NCI-H774 (cell line): Measurements from ENCODE around the gene NOL4L.
A peak's percentile ranks its signal among the peaks of the same experiment; 100 is the strongest.

Source experiments
- DNase-seq: peaks from one replicate; lab custom pipeline; 2025; lab: John Stamatoyannopoulos, UW

The NOL4L gene

GRCh38 chr20:32444474-32445220 lies 140.5 kb downstream of the NOL4L start:
- DNase-seq = no peak

- DNase-seq = no peak
Measured at GRCh38 chr20:32443386-32443974, 141.7 kb downstream of the NOL4L start.

GRCh38 chr20:32442630-32443373 lies 142.3 kb downstream of the NOL4L start:
- no peak for DNase-seq

GRCh38 chr20:32441638-32442037 lies 143.5 kb downstream of the NOL4L start:
- no peak for DNase-seq

- no peak for DNase-seq
Measured at GRCh38 chr20:32440758-32441078, 144.4 kb downstream of the NOL4L start.

- DNase-seq = no peak
Measured at GRCh38 chr20:32440069-32440757, 144.9 kb downstream of the NOL4L start.

GRCh38 chr20:32439132-32439829 lies 145.9 kb downstream of the NOL4L start:
- no peak for DNase-seq

- DNase-seq = no peak
Measured at GRCh38 chr20:32438331-32438858, 146.7 kb downstream of the NOL4L start.

GRCh38 chr20:32437391-32438074 lies 147.6 kb downstream of the NOL4L start:
- no peak for DNase-seq

- DNase-seq = no peak
Measured at GRCh38 chr20:32436968-32437367, 148.2 kb downstream of the NOL4L start.

- no peak for DNase-seq
Measured at GRCh38 chr20:32436142-32436861, 148.8 kb downstream of the NOL4L start.

GRCh38 chr20:32435449-32436107 lies 149.6 kb downstream of the NOL4L start:
- no peak for DNase-seq

GRCh38 chr20:32434434-32434833 lies 150.7 kb downstream of the NOL4L start:
- no peak for DNase-seq

GRCh38 chr20:32433311-32434021 lies 151.7 kb downstream of the NOL4L start:
- no peak for DNase-seq

GRCh38 chr20:32432277-32432676 lies 152.9 kb downstream of the NOL4L start:
- peak; percentile 31 for DNase-seq

GRCh38 chr20:32431457-32431856 lies 153.7 kb downstream of the NOL4L start:
- no peak for DNase-seq

GRCh38 chr20:32429745-32430360 lies 155.3 kb downstream of the NOL4L start:
- no peak for DNase-seq

- DNase-seq = no peak
Measured at GRCh38 chr20:32429343-32429742, 155.8 kb downstream of the NOL4L start.

GRCh38 chr20:32427996-32428395 lies 157.1 kb downstream of the NOL4L start:
- no peak for DNase-seq
